Keratinocyte (primary cell): Measurements from ENCODE around the gene DDAH1.

ENCODE experiments used
- EZH2 ChIP-seq: IDR thresholded peaks from one replicate; pipeline ENCODE4 v1.6.1; 2012; ENCODE audit warnings: inconsistent platforms, mild to moderate bottlenecking, low read length, moderate library complexity
- TF ChIP-seq, protein P1 (sequence below), 3 experiments: IDR thresholded peaks in 1 of 3; conservative IDR thresholded peaks in 1 of 3; optimal IDR thresholded peaks in 1 of 3; 2 replicates in 2 of 3; 3 replicates in 1 of 3; pipeline versions ENCODE3 to v1.5.1; 2011; ENCODE audit warnings: low read length in 3 of 3, mild to moderate bottlenecking in 3 of 3, moderate library complexity in 2 of 3, control low read depth in 1 of 3, inconsistent platforms in 1 of 3; ENCODE audit not compliant: insufficient read depth in 2 of 3; ENCODE audit errors: extremely low read depth in 1 of 3

GRCh38 chr1:85366391-85367170, 98.4 kb downstream of the DDAH1 start:
- no peak for TF ChIP-seq EZH2
- TF ChIP-seq, protein P1, sequence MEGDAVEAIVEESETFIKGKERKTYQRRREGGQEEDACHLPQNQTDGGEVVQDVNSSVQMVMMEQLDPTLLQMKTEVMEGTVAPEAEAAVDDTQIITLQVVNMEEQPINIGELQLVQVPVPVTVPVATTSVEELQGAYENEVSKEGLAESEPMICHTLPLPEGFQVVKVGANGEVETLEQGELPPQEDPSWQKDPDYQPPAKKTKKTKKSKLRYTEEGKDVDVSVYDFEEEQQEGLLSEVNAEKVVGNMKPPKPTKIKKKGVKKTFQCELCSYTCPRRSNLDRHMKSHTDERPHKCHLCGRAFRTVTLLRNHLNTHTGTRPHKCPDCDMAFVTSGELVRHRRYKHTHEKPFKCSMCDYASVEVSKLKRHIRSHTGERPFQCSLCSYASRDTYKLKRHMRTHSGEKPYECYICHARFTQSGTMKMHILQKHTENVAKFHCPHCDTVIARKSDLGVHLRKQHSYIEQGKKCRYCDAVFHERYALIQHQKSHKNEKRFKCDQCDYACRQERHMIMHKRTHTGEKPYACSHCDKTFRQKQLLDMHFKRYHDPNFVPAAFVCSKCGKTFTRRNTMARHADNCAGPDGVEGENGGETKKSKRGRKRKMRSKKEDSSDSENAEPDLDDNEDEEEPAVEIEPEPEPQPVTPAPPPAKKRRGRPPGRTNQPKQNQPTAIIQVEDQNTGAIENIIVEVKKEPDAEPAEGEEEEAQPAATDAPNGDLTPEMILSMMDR (optimal IDR thresholded peaks at IDR 0.05 in 1 of 3, IDR thresholded peaks at IDR 0.05 in 1 of 3, conservative IDR thresholded peaks at IDR 0.05 in 1 of 3; ENCODE audit: extremely low read depth in 1 of 3, insufficient read depth in 2 of 3, low read length in 3 of 3), result no peak
